OCI-LY3 (cell line): ENCODE results near the gene QSER1.

Experiments
- CTCF ChIP-seq: fragments of 200-600, 300-600 bp; sonication (generic); IDR thresholded peaks from 2 replicates; pipeline ENCODE4 v1.5.1; 2014; ENCODE audit warnings: antibody characterized with exemption, low read length, low read depth
- EZH2phosphoT487 ChIP-seq: fragments of 200-600 bp; shearing (Covaris generic); IDR thresholded peaks from 2 replicates; pipeline ENCODE4 v1.6.1; 2018; ENCODE audit warnings: antibody characterized with exemption, mixed run types, low read depth

GRCh38 chr11:32899438-32899837 lies 6.8 kb downstream of the QSER1 start:
- TF ChIP-seq CTCF (no peak), EZH2phosphoT487 (no peak)
